ENCODE data around the gene FUT2.

DNA sequence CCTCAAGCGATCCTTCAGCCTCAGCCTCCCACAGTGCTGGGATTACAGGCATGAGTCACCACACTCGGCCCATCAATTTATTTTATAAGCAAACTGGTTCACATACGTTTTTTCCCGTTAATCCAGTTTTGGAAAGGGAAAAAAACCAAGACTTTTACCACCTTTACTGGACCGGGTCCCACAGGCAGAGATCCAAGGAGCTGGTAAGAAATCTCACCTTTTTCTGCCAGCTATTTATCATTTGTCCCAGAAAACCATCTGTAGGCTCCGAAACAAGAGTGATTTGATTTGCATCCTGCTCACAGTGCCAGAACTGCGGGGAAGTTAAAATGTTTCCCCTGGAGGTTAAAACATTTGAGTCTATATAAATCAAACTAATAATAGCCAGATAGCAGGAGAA, 6.3 kb upstream of the FUT2 start:
- TF ChIP-seq, protein P1, sequence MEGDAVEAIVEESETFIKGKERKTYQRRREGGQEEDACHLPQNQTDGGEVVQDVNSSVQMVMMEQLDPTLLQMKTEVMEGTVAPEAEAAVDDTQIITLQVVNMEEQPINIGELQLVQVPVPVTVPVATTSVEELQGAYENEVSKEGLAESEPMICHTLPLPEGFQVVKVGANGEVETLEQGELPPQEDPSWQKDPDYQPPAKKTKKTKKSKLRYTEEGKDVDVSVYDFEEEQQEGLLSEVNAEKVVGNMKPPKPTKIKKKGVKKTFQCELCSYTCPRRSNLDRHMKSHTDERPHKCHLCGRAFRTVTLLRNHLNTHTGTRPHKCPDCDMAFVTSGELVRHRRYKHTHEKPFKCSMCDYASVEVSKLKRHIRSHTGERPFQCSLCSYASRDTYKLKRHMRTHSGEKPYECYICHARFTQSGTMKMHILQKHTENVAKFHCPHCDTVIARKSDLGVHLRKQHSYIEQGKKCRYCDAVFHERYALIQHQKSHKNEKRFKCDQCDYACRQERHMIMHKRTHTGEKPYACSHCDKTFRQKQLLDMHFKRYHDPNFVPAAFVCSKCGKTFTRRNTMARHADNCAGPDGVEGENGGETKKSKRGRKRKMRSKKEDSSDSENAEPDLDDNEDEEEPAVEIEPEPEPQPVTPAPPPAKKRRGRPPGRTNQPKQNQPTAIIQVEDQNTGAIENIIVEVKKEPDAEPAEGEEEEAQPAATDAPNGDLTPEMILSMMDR (IDR thresholded peaks at IDR 0.05; ENCODE audit: poor library complexity) = no peak
- no peak for TF ChIP-seq EZH2phosphoT487 (IDR thresholded peaks at IDR 0.05; ENCODE audit: low read depth, severe bottlenecking, unreplicated experiment)
